SK-N-SH treated with all-trans-retinoic acid at 6 μM for 48 hours (cell line): ENCODE measurements around the gene EPM2AIP1.

Experiments
- TCF4 ChIP-seq: fragments of 250-450 bp; sonication (Bioruptor Pico); IDR thresholded peaks from 2 replicates; pipeline ENCODE4 v1.8.0; 2021; ENCODE audit warnings: mild to moderate bottlenecking, moderate library complexity, borderline replicate concordance
- TOX ChIP-seq: fragments of 250-450 bp; sonication (Bioruptor Pico); IDR thresholded peaks from 2 replicates; pipeline ENCODE4 v1.8.0; 2021; ENCODE audit warnings: mild to moderate bottlenecking, moderate library complexity, borderline replicate concordance
- ZNF8 ChIP-seq: fragments of 450-650 bp; formaldehyde crosslinking; IDR thresholded peaks from 2 replicates; pipeline ENCODE4 v1.5.0; 2020; ENCODE audit warnings: mild to moderate bottlenecking, moderate library complexity

DNA sequence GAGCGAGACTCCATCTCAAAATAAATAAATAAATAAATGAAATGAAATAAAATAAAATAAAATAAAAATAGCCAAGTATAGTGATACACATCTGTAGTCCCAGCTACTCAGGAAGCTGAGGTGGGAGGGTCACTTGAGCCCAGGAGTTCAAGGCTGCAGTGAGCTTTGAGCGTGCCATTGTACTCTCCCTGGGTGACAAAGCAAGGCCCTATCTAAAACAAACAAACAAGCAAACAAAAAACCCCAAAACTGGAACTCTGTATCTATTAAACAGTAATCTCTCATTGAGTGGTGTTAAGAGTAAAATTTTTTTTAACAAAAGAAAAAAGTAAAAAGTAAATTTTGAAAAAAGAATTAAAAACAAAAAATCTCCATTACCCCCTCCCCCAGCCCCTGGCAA lies 20.8 kb downstream of the EPM2AIP1 start:
- TF ChIP-seq TOX (CRISPR knock-in tag): no peak
- no peak for TF ChIP-seq TCF4 (CRISPR knock-in tag)
- TF ChIP-seq ZNF8 (CRISPR knock-in tag): no peak
